Liver (tissue), 9 donors: ENCODE results near the gene CDC42BPA. TPM values are rescaled to one million over a fixed set of nuclear protein-coding genes. Genes with fewer than 3 reads are reported as not detected.

Experiments used
- DNase-seq: peaks from one replicate; pipeline ENCODE4 v3.0.0-alpha.2; 2017; ENCODE audit warnings: low spot score
- H3K27ac ChIP-seq, 2 donors: one replicate each; pipeline ENCODE4 v1.7.0; 2013; ENCODE audit warnings: inconsistent platforms in 2 of 2, low read length in 2 of 2, control low read depth in 1 of 2, low read depth in 1 of 2, mild to moderate bottlenecking in 1 of 2
- H3K27me3 ChIP-seq, 4 donors: one replicate each; pipeline versions ENCODE4 v1.6.1 to v1.7.0; 2013; ENCODE audit warnings: low read length in 3 of 4, inconsistent platforms in 1 of 4, mild to moderate bottlenecking in 1 of 4, moderate library complexity in 1 of 4; ENCODE audit not compliant: control insufficient read depth in 4 of 4, insufficient read depth in 4 of 4
- H3K36me3 ChIP-seq, 4 donors: one replicate each; pipeline versions ENCODE4 v1.6.1 to v1.7.0; 2013; ENCODE audit warnings: low read length in 3 of 4, mild to moderate bottlenecking in 3 of 4, low read depth in 1 of 4, moderate library complexity in 1 of 4; ENCODE audit not compliant: control insufficient read depth in 4 of 4, insufficient read depth in 3 of 4
- H3K4me1 ChIP-seq, 4 donors: one replicate each; pipeline versions ENCODE4 v1.6.1 to v1.7.0; 2013; ENCODE audit warnings: low read length in 3 of 4, mild to moderate bottlenecking in 3 of 4, moderate library complexity in 1 of 4; ENCODE audit not compliant: control insufficient read depth in 4 of 4, insufficient read depth in 4 of 4
- H3K4me3 ChIP-seq, 3 donors: one replicate each; pipeline versions ENCODE4 v1.6.1 to v1.7.0; 2013; ENCODE audit warnings: low read length in 3 of 3, control low read depth in 1 of 3, low read depth in 1 of 3, mild to moderate bottlenecking in 1 of 3
- H3K9ac ChIP-seq, 2 donors: one replicate each; pipeline ENCODE4 v1.7.0; 2013; ENCODE audit warnings: low read length in 2 of 2, mild to moderate bottlenecking in 2 of 2, moderate library complexity in 2 of 2, control low read depth in 1 of 2, low read depth in 1 of 2
- H3K9me3 ChIP-seq, 4 donors: one replicate each; pipeline versions ENCODE4 v1.6.1 to v1.7.0; 2013; ENCODE audit warnings: low read length in 3 of 4; ENCODE audit not compliant: control insufficient read depth in 4 of 4
- EGR1 ChIP-seq, 2 donors: IDR thresholded peaks; 2 replicates each; pipeline ENCODE4 v1.6.1; 2016 to 2018; ENCODE audit warnings: antibody characterized with exemption in 2 of 2, low read depth in 2 of 2
- FOXA1 ChIP-seq: IDR thresholded peaks from 2 replicates; pipeline ENCODE4 v1.6.1; 2016; ENCODE audit warnings: antibody characterized with exemption
- FOXA2 ChIP-seq: IDR thresholded peaks from 2 replicates; pipeline ENCODE4 v1.6.1; 2016; ENCODE audit warnings: antibody characterized with exemption
- GABPA ChIP-seq, 2 donors: IDR thresholded peaks in 1 of 2; conservative IDR thresholded peaks in 1 of 2; 2 replicates each; pipeline ENCODE4 v1.6.1; 2016; ENCODE audit warnings: antibody characterized with exemption in 2 of 2, mild to moderate bottlenecking in 1 of 2, moderate library complexity in 1 of 2
- HNF4A ChIP-seq, 2 donors: conservative IDR thresholded peaks; 2 replicates each; pipeline ENCODE4 v1.6.1; 2016; ENCODE audit warnings: antibody characterized with exemption in 2 of 2, mild to moderate bottlenecking in 2 of 2
- HNF4G ChIP-seq: IDR thresholded peaks from 2 replicates; pipeline ENCODE4 v1.6.1; 2016; ENCODE audit warnings: antibody characterized with exemption
- JUND ChIP-seq, 2 donors: IDR thresholded peaks; 2 replicates each; pipeline ENCODE4 v1.6.1; 2016; ENCODE audit warnings: antibody characterized with exemption in 2 of 2
- NR2F2 ChIP-seq: IDR thresholded peaks from 2 replicates; pipeline ENCODE4 v1.6.1; 2016; ENCODE audit warnings: antibody characterized with exemption
- RAD21 ChIP-seq, 2 donors: IDR thresholded peaks; 2 replicates each; pipeline ENCODE4 v1.6.1; 2016; ENCODE audit warnings: antibody characterized with exemption in 2 of 2, mild to moderate bottlenecking in 2 of 2
- RXRA ChIP-seq, 2 donors: IDR thresholded peaks; 2 replicates each; pipeline ENCODE4 v1.6.1; 2017 to 2018; ENCODE audit warnings: antibody characterized with exemption in 2 of 2, mild to moderate bottlenecking in 1 of 2
- SP1 ChIP-seq: IDR thresholded peaks from 2 replicates; pipeline ENCODE4 v1.6.1; 2018; ENCODE audit warnings: antibody characterized with exemption, mild to moderate bottlenecking
- TAF1 ChIP-seq: conservative IDR thresholded peaks from 2 replicates; pipeline ENCODE4 v1.6.1; 2016; ENCODE audit warnings: antibody characterized with exemption, mild to moderate bottlenecking
- YY1 ChIP-seq: IDR thresholded peaks from 2 replicates; pipeline ENCODE4 v1.6.1; 2016; ENCODE audit warnings: antibody characterized with exemption, mild to moderate bottlenecking
- WGBS: extraction: QIAGEN DNeasy Blood & Tissue Kit; methylation state at CpG from one replicate; pipeline ENCODE4 v1.1.7; 2013; 5-methylcytosine and 5-hydroxymethylcytosine counted together
- polyA plus RNA-seq, 2 donors: library from polyadenylated mRNA; stranded (reverse) in 1 of 2; unstranded in 1 of 2; fragments of 200-250 nt in 1 of 2; fragments of >200 nt in 1 of 2; fragmentation: Nextera tagmentation in 1 of 2; extraction: Ambion mirVana in 1 of 2; gene quantifications; one replicate each; pipeline versions ENCODE4 v1.2.1 to v1.2.3, GENCODE V29; 2013 to 2015
- total RNA-seq, 2 donors: library from RNA; depleted of rRNA; stranded (reverse); fragments of >200 nt; gene quantifications; one replicate each; pipeline ENCODE4 v1.2.3, GENCODE V29; 2014
- TF ChIP-seq, protein P1 (sequence below): IDR thresholded peaks from 2 replicates; pipeline ENCODE4 v1.6.1; 2016; ENCODE audit warnings: antibody characterized with exemption
- TF ChIP-seq, protein P2 (sequence below): fragments of 150-350 bp; IDR thresholded peaks from 2 replicates; pipeline ENCODE4 v1.5.1; 2017; ENCODE audit warnings: improper control_type of control experiment, low read depth, low read length; ENCODE audit not compliant: missing input control
- TF ChIP-seq, protein P3 (sequence below): IDR thresholded peaks from 2 replicates; pipeline ENCODE4 v1.6.1; 2016; ENCODE audit warnings: antibody characterized with exemption
- TF ChIP-seq, protein P4 (sequence below): IDR thresholded peaks from 2 replicates; pipeline ENCODE4 v1.6.1; 2016; ENCODE audit warnings: antibody characterized with exemption
- TF ChIP-seq, protein P5 (sequence below): IDR thresholded peaks from 2 replicates; pipeline ENCODE4 v1.6.1; 2016; ENCODE audit warnings: antibody characterized with exemption, mild to moderate bottlenecking
- donor health status: healthy.
- donor health status: healthy.
- donor health status: healthy.
- donor health status: healthy.
- donor health status: healthy.

The CDC42BPA gene
- total and polyA plus RNA-seq, 4 donors: 5.8 to 39.9 (median 24.3) TPM

DNA sequence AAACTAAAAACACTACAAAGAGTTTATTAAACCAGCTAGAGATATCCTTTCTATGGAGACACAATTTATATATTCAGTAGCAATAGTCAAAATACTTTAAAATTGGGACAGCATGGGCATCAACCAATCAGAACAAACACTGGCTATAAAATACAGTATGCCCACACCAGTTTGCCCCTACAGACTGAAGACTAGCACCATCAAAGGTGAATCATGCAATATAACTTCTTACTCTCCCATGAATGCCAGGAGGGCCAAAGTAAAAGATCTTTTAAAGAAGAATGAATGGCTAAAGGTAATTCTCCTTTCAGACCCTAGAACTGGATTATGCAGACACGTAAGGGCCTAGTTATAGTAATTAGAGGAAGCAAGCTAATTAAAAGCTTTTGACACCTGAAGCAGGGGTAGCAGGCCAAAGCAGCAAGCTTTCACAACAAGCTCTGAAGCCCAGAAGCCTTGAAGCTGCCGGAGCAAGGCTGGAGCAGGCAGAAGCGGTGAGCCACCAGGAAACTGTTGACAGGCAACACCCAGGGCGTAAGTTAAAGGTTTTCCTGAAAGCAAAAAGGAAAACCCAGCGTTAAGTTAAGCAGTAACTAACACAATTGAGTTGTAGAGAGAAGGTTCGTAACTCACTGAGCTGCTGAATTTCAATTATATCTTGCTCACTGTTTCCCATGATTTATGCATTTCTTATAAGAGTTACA, 99.3 kb downstream of the CDC42BPA start:
- WGBS: 72% methylated on average over 6 of the region's 6 CpGs
- Histone ChIP-seq H3K27ac (no peak overlapping the region), H3K4me3 (no peak overlapping the region), H3K27me3 (no peaks in the 10 kb centered on the region), H3K4me1 (no peaks in the 10 kb centered on the region), H3K9ac (no peak overlapping the region), H3K9me3 (no peaks in the 10 kb centered on the region), H3K36me3 (no peaks in the 10 kb centered on the region)
- no peak for DNase-seq
- TF ChIP-seq, protein P1, sequence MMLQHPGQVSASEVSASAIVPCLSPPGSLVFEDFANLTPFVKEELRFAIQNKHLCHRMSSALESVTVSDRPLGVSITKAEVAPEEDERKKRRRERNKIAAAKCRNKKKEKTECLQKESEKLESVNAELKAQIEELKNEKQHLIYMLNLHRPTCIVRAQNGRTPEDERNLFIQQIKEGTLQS: no peak
- TF ChIP-seq, protein P2, sequence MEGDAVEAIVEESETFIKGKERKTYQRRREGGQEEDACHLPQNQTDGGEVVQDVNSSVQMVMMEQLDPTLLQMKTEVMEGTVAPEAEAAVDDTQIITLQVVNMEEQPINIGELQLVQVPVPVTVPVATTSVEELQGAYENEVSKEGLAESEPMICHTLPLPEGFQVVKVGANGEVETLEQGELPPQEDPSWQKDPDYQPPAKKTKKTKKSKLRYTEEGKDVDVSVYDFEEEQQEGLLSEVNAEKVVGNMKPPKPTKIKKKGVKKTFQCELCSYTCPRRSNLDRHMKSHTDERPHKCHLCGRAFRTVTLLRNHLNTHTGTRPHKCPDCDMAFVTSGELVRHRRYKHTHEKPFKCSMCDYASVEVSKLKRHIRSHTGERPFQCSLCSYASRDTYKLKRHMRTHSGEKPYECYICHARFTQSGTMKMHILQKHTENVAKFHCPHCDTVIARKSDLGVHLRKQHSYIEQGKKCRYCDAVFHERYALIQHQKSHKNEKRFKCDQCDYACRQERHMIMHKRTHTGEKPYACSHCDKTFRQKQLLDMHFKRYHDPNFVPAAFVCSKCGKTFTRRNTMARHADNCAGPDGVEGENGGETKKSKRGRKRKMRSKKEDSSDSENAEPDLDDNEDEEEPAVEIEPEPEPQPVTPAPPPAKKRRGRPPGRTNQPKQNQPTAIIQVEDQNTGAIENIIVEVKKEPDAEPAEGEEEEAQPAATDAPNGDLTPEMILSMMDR: no peak
- TF ChIP-seq FOXA2 (no peak), YY1 (no peak), JUND (IDR thresholded peaks at IDR 0.05) (no peak), TAF1 (no peak), GABPA (IDR thresholded peaks at IDR 0.05 in 1 of 2, conservative IDR thresholded peaks at IDR 0.05 in 1 of 2) (no peak), SP1 (no peak), FOXA1 (no peak), RXRA (IDR thresholded peaks at IDR 0.05) (no peak), HNF4A (conservative IDR thresholded peaks at IDR 0.05) (no peak), RAD21 (IDR thresholded peaks at IDR 0.05) (no peak), EGR1 (IDR thresholded peaks at IDR 0.05; ENCODE audit: low read depth in 2 of 2) (no peak), HNF4G (no peak), NR2F2 (no peak)
- TF ChIP-seq, protein P3, sequence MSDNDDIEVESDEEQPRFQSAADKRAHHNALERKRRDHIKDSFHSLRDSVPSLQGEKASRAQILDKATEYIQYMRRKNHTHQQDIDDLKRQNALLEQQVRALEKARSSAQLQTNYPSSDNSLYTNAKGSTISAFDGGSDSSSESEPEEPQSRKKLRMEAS: no peak
- TF ChIP-seq, protein P4, sequence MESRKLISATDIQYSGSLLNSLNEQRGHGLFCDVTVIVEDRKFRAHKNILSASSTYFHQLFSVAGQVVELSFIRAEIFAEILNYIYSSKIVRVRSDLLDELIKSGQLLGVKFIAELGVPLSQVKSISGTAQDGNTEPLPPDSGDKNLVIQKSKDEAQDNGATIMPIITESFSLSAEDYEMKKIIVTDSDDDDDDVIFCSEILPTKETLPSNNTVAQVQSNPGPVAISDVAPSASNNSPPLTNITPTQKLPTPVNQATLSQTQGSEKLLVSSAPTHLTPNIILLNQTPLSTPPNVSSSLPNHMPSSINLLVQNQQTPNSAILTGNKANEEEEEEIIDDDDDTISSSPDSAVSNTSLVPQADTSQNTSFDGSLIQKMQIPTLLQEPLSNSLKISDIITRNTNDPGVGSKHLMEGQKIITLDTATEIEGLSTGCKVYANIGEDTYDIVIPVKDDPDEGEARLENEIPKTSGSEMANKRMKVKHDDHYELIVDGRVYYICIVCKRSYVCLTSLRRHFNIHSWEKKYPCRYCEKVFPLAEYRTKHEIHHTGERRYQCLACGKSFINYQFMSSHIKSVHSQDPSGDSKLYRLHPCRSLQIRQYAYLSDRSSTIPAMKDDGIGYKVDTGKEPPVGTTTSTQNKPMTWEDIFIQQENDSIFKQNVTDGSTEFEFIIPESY: no peak
- TF ChIP-seq, protein P5, sequence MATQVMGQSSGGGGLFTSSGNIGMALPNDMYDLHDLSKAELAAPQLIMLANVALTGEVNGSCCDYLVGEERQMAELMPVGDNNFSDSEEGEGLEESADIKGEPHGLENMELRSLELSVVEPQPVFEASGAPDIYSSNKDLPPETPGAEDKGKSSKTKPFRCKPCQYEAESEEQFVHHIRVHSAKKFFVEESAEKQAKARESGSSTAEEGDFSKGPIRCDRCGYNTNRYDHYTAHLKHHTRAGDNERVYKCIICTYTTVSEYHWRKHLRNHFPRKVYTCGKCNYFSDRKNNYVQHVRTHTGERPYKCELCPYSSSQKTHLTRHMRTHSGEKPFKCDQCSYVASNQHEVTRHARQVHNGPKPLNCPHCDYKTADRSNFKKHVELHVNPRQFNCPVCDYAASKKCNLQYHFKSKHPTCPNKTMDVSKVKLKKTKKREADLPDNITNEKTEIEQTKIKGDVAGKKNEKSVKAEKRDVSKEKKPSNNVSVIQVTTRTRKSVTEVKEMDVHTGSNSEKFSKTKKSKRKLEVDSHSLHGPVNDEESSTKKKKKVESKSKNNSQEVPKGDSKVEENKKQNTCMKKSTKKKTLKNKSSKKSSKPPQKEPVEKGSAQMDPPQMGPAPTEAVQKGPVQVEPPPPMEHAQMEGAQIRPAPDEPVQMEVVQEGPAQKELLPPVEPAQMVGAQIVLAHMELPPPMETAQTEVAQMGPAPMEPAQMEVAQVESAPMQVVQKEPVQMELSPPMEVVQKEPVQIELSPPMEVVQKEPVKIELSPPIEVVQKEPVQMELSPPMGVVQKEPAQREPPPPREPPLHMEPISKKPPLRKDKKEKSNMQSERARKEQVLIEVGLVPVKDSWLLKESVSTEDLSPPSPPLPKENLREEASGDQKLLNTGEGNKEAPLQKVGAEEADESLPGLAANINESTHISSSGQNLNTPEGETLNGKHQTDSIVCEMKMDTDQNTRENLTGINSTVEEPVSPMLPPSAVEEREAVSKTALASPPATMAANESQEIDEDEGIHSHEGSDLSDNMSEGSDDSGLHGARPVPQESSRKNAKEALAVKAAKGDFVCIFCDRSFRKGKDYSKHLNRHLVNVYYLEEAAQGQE: no peak
